Fibroblast of peridontal ligament (primary cell): ENCODE measurements around the gene LRRC32.
"Not testable (repeated sequence)": the region's sequence is repeated elsewhere in the genome, so short reads cannot be mapped to it uniquely, and the experiment has no call there.

Source experiments
- DNase-seq: peaks from one replicate; pipeline ENCODE4 v3.0.0-alpha.2; 2010; ENCODE audit errors: extremely low read depth

Gene LRRC32

DNA sequence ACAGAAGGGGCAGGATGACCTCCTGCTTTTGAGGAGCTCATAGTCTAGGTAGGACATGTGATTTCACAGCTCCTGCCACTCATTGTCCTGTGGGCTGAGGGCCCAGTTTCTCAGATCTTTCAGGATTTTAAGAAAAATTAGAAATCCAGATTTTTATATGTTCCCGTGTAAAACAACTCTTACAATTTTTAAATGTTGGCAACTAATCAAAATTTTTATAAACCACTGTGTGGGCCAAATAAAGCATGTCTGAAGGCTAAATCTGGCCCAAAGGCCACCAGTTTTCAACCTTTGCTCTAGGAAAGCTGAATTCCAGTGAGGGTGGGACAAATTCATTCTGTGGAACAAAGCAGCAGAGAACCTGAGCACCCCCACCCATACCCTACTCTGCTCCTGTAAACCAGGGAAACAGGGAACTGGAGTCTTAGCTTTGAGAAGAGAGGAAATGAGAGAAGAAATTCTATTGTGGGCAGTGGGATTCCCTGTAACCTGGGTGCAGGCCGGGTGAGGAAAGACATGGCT lies 20.6 kb downstream of the LRRC32 start:
- no peak for DNase-seq

GRCh38 chr11:76649011-76649410 lies 21.5 kb downstream of the LRRC32 start:
- no peak for DNase-seq

DNA sequence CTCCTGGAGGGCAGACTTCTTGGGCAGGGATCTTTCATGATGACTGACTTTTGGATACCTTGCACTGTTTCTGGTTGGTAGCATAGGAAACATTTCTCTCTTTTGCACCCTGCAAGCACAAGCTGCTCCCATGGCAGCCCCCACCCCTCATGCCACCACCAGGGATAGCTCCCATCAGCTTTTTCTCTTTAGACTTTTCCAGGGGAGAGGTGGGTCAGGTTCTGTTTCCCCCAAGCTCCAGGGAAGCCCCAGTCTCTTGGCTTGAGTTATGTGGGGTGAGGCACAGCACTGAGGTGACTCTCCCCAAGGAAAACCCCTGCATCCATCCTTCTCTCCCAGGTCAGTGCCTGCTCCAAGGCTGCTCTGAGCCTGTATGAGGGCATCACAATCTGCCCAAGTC lies 22.5 kb downstream of the LRRC32 start:
- DNase-seq, result no peak

DNA sequence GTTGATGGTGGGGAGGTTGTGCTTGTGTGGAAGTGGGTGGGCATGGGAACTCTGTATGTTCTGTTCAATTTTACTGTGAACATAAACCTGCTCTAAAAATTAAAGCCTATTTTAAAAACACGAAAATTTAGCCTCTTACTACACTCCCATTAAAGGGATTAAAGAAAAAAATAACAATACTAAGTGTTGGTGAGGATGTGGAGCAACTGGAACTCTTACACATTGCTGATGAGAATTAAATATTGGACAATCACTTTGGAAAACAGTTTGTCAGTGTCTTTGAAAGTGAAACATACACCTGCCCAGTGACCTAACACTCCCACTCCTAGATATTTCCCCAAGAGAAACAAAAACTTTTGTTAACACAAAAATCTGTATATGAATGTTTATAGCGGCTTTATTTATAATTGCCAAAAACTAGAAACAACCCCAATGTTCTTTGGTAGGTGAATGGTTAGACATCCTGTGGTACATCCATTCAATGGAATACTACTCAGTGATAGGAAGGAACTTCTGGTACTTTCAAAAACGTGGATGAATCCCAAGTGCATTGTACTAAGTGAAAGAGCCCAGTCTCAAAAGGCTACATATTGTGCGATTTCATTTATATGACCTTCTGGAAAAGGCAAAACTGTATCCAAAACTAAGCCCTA lies 23.5 kb downstream of the LRRC32 start:
- no peak for DNase-seq

DNA sequence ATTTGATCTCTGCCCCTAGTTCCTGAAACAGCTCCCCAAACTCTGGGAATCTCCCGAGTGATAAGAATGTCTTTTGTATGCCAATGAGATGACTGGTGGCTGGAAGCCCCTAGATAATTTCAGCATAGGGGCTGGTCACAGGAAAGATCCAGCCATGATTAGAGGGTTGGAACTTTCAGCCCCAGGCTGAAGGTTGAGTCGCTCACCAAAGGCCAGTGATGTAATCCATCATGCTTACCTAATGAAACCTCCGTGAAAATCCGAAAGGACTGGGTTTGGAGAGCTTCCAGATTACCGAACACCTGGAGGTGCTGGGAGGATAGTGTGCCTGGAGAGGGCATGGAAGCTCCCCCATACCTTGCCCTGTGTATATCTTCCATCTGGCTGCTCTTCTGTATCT lies 26.0 kb downstream of the LRRC32 start:
- DNase-seq, result no peak

DNA sequence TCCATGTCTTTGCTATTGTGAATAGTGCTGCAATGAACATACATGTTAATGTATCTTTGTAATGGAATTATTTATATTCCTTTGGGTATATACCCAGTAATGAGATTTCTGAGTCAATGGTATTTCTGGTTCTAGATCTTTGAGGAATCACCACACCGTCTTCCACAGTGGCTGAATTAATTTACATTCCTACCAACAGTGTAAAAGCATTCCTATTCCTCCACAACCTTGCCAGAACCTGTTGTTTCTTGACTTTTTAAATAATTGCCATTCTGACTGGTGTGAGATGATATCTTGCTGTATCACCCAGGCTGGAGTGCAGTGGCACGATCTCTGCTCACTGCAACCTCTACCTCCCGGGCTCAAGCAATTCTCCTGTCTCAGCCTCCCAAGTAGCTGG lies 26.8 kb downstream of the LRRC32 start:
- not testable (repeated sequence) for DNase-seq

DNA sequence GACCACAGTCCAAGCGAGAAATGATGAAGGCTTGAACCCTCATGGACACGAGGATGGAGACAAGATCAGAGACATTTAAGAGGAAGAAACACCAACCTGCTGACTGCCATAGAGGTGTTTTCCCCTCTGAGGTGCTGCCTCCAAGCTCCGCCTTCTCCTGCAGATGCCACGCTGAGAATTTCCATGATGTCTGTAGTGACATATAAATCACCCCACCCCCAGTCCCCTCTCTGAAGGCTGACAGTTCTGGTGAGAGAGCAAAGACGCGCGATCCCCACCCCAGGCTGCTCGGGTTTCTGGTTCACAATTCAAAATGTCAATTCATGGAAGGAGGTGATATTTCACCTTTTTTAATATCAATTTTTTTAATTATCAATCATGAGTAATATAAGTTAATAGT lies 28.2 kb downstream of the LRRC32 start:
- no peak for DNase-seq

- no peak for DNase-seq
Observed at GRCh38 chr11:76641905-76642304, 28.6 kb downstream of the LRRC32 start.

GRCh38 chr11:76640501-76640900 lies 30.0 kb downstream of the LRRC32 start:
- DNase-seq, result no peak

DNA sequence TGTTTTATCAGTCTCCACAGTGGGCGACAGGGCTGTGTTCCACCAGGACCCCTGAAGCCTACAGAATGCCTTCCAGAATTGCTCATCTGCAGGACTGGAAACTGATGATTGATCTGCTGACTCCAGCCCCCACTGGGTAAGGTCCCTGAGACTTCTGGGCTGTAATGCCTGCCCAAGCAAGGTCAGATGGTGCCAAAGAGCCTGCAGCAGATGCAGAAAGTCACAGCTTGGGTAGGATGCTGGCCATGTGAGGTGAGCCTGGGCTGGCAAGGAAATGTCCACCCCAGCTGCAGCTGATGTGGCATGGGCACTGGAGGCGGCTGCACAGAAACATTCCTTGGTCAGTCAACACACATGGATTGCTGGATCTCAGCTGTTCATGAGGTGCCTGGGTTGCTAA lies 30.9 kb downstream of the LRRC32 start:
- DNase-seq, result no peak

DNA sequence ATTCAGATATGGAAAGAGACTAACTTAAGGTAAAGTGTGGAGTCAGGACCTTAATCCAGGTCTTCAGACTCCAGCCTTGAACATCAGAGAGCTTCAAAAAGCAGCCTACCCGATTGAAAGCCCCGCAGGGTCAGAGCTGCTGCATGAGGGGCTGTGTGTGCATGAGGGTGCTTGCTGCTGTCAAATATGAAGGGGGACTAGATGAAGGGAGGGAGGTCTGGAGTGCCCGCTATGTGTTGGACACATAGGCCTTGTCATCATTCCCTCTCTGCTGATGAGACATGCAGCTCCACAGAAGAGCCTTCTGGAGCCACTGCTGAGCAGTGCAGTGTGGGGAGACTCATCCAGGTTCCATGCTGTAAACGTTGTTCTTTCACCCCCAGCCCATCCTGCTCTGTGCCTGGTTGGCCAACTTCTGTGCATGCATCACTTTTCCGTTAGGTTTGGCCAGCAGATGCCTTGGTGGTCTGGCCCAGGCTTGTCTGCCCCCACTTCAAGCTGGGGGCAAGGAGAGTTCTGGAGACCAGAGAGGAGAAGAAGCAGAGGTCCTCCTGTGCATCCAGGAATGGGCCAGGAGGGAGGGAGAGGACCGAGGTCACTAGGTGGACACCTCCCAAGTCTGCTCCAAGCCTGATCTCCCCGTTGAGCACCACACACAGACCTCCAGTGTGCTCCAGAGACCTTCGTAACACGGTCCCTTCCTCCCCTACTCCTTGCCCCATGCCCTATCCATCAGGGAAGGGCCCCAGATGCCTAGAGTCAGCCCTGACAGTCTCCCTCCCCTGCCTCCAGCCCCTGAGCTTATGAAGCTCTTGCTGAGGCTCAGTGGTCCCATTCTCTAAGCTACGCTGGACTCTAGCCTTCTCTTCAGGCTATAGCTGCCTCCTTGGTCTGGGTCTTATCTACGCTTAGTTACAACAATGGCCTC lies 32.0 kb downstream of the LRRC32 start:
- no peak for DNase-seq

GRCh38 chr11:76637491-76638269 lies 32.9 kb downstream of the LRRC32 start:
- no peak for DNase-seq

DNA sequence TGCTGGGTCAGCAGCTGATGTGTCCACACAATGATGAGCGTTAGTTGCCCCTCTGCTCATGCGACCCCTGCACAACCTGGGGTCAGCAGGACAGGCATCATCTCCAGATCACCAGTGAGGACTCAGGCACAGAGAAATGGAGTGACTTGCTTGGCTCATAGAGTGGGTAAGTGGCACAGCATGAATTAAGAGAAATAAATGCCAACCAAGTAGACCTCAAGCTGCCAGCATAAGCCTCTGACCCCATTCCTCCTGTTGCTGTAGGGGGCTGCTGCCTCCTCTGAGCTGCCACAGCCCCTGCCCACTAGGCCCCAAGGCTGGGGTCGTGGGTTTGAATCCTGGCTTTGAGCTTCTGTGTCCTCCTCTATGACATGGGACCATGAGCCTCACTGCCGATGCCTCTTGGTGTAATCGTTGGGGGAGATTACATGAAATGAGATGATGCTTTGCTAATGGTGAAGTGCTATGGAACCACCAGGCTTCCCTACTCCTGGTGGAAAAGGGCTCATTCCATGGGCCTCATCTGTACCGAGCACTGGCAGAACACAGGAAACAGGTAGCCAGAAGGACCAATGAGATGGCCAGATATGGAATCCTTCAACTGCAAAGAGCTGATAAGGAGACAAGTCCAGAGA lies 33.6 kb downstream of the LRRC32 start:
- no peak for DNase-seq

- DNase-seq, result no peak
Observed at GRCh38 chr11:76635991-76636738, 34.4 kb downstream of the LRRC32 start.

GRCh38 chr11:76634886-76635285 lies 35.7 kb downstream of the LRRC32 start:
- no peak for DNase-seq

DNA sequence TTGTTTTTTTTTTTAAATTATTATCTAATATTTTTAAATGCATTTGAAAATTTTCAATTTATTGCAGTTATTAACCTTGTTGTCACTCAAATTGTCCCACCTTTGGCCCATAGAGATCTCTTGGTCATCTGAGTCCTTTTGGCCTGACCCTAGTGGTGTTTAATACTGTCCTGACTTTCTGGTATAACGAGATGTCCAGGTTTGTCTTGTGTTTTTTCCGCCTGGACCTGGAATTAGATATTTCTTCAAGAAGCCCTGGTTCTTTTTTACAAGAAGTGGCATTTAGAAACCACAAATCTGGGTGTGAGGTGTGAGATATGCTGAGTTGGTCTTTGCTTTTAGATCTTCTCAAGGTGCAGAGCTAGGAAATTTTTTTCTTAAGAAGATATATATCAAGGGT lies 38.1 kb downstream of the LRRC32 start:
- DNase-seq, result no peak

GRCh38 chr11:76631566-76632308 lies 38.8 kb downstream of the LRRC32 start:
- no peak for DNase-seq

- no peak for DNase-seq
Observed at GRCh38 chr11:76630600-76631281, 39.8 kb downstream of the LRRC32 start.

GRCh38 chr11:76629853-76630599 lies 40.5 kb downstream of the LRRC32 start:
- no peak for DNase-seq
